ENCODE results near the gene HOXA9. TPM values are rescaled to one million over a fixed set of nuclear protein-coding genes. Genes with fewer than 3 reads are reported as not detected.

HOXA9 gene
- total RNA-seq, 1 donor from 2014 or later, result not detected

- Mint-ChIP-seq H3K4me1 (peaks cover 8% of the 10 kb centered on the region), H3K27me3 (ENCODE audit: insufficient read depth, low read depth) (peaks cover 87% of the 10 kb centered on the region), H3K36me3 (no peaks in the 10 kb centered on the region), H3K9me3 (peaks cover 25% of the 10 kb centered on the region), H3K27ac (no peak overlapping the region), H3K4me3 (no peak overlapping the region)
- Histone ChIP-seq H4K20me1 (ENCODE audit: low read depth) (peaks cover 85% of the 10 kb centered on the region), H2AFZ (replicated peaks) (no peak overlapping the region), H3K27me3 (peaks cover 100% of the 10 kb centered on the region), H3K4me2 (no peak overlapping the region), H3F3A (ENCODE audit: low read depth) (no peaks in the 10 kb centered on the region), H3K36me3 (no peaks in the 10 kb centered on the region), H3K27ac (no peak overlapping the region), H3K4me1 (peaks cover 10% of the 10 kb centered on the region), H3K79me2 (ENCODE audit: low read depth) (no peaks in the 10 kb centered on the region), H3K9me3 (ENCODE audit: low read depth) (no peaks in the 10 kb centered on the region), H3K4me3 (no peak overlapping the region), H3K9ac (no peak overlapping the region)
- peak; percentile 24 for TF ChIP-seq EZH2phosphoT487 (IDR thresholded peaks at IDR 0.05)
- no peak for TF ChIP-seq CTCF (IDR thresholded peaks at IDR 0.05)
- DNase-seq (ENCODE audit: low spot score), result no peak
Observed at GRCh38 chr7:27143950-27144780, 21.2 kb downstream of the HOXA9 start.

- H3K9ac ChIP-seq, result no peak within 1 kb of the TSS
Observed at GRCh38 chr7:27143023-27143949, 22.1 kb downstream of the HOXA9 start, which contains the start of gene HOXA5. TSS of gene HOXA5 (minus strand) at chr7:27143681. CDS start at chr7:27143607, 74 bp downstream.

GRCh38 chr7:27142580-27143022 lies 22.7 kb downstream of the HOXA9 start:
- DNase-seq (ENCODE audit: low spot score), result no peak
- TF ChIP-seq CTCF (IDR thresholded peaks at IDR 0.05) (no peak), EZH2phosphoT487 (IDR thresholded peaks at IDR 0.05) (peak; percentile 99), EZH2 (IDR thresholded peaks at IDR 0.05) (peak; percentile 98)
- Histone ChIP-seq H4K20me1 (ENCODE audit: low read depth) (peaks cover 95% of the 10 kb centered on the region), H2AFZ (replicated peaks) (peak overlapping the region; percentile 9), H3K4me3 (peak overlapping the region; percentile 41), H3K79me2 (ENCODE audit: low read depth) (no peaks in the 10 kb centered on the region), H3K27me3 (peaks cover 100% of the 10 kb centered on the region), H3F3A (ENCODE audit: low read depth) (no peaks in the 10 kb centered on the region), H3K4me1 (peaks cover 10% of the 10 kb centered on the region), H3K4me2 (peak overlapping the region; percentile 81), H3K36me3 (no peaks in the 10 kb centered on the region), H3K27ac (no peak overlapping the region), H3K9ac (no peak overlapping the region), H3K9me3 (ENCODE audit: low read depth) (no peaks in the 10 kb centered on the region)
- Mint-ChIP-seq H3K27me3 (ENCODE audit: insufficient read depth, low read depth) (peaks cover 90% of the 10 kb centered on the region), H3K36me3 (no peaks in the 10 kb centered on the region), H3K9me3 (peaks cover 25% of the 10 kb centered on the region), H3K27ac (no peak overlapping the region), H3K4me3 (peak overlapping the region; percentile 72), H3K4me1 (peaks cover 8% of the 10 kb centered on the region)

More at GRCh38 chr7:27143023-27143949, 22.1 kb downstream of the HOXA9 start, which contains the start of gene HOXA5:
- peak within 1 kb of the TSS; percentile 81 for H3K4me2 ChIP-seq
- H3F3A ChIP-seq (ENCODE audit: low read depth), result no peaks in the 10 kb centered on the region
- H4K20me1 ChIP-seq (ENCODE audit: low read depth), result peaks cover 88% of the 10 kb centered on the region
- peak within 1 kb of the TSS; percentile 41 for H3K4me3 ChIP-seq
- peaks cover 100% of the 10 kb centered on the region for H3K27me3 ChIP-seq
- no peaks in the 10 kb centered on the region for H3K9me3 ChIP-seq (ENCODE audit: low read depth)
- Mint-ChIP-seq H3K27ac (no peak within 1 kb of the TSS), H3K4me1 (peaks cover 8% of the 10 kb centered on the region), H3K9me3 (peaks cover 25% of the 10 kb centered on the region), H3K36me3 (no peaks in the 10 kb centered on the region), H3K27me3 (ENCODE audit: insufficient read depth, low read depth) (peaks cover 88% of the 10 kb centered on the region), H3K4me3 (peak within 1 kb of the TSS; percentile 72)
- H2AFZ ChIP-seq (replicated peaks), result peak within 1 kb of the TSS; percentile 9
- peaks cover 10% of the 10 kb centered on the region for H3K4me1 ChIP-seq
- TF ChIP-seq EZH2phosphoT487 (IDR thresholded peaks at IDR 0.05) (peak; percentile 95), CTCF (IDR thresholded peaks at IDR 0.05) (peak; percentile 92), EZH2 (IDR thresholded peaks at IDR 0.05) (peak; percentile 95)
- no peaks in the 10 kb centered on the region for H3K36me3 ChIP-seq
- no peaks in the 10 kb centered on the region for H3K79me2 ChIP-seq (ENCODE audit: low read depth)
- peak; percentile 90 for DNase-seq (ENCODE audit: low spot score)
- H3K27ac ChIP-seq, result no peak within 1 kb of the TSS
